IMR-90 (cell line): ENCODE measurements around the gene SLC2A8. TPM values are rescaled to one million over a fixed set of nuclear protein-coding genes. Genes with fewer than 3 reads are reported as not detected.

ENCODE experiments used
- ATAC-seq: fragments of 200-7000 bp; cut with Tn5 transposase; 2 replicates; pipeline ENCODE4 v1.9.1; 2020; ENCODE audit warnings: low read depth, mild to moderate bottlenecking, moderate library complexity
- BruUV-seq: library from RNA; stranded (reverse); fragments of 400-500 nt; replicated peaks from 2 replicates; lab custom pipeline; 2021; lab: Mats Ljungman, UMichigan
- CTCF ChIA-PET: fragments of 300-600 bp; formaldehyde crosslinking; extraction: SDS; loops from one replicate; lab custom pipeline; 2021; ENCODE audit warnings: antibody characterized with exemption; lab: Yijun Ruan, JAX
- POLR2A ChIA-PET: fragments of 300-600 bp; sonication (Branson Sonifier 250); formaldehyde crosslinking; loops from one replicate; lab custom pipeline; 2022; ENCODE audit warnings: antibody characterized with exemption; ENCODE audit not compliant: unreplicated experiment; lab: Charles Lee
- DNase-seq: peaks from one replicate; pipeline ENCODE4 v3.0.0; 2013
- H2AFZ ChIP-seq: replicated peaks from 2 replicates; pipeline ENCODE3; 2013; ENCODE audit warnings: low read length, mild to moderate bottlenecking; ENCODE audit not compliant: poor library complexity
- H2AK5ac ChIP-seq: 2 replicates; pipeline ENCODE4 v1.6.1; 2013; ENCODE audit warnings: low read depth, low read length, inconsistent platforms
- H2AK9ac ChIP-seq: replicated peaks from 2 replicates; pipeline ENCODE3; 2013; ENCODE audit warnings: mild to moderate bottlenecking, low read depth, low read length, moderate library complexity; ENCODE audit not compliant: poor library complexity
- H2BK120ac ChIP-seq: 2 replicates; pipeline ENCODE4 v1.6.1; 2013; ENCODE audit warnings: low read depth, low read length, inconsistent platforms
- H2BK15ac ChIP-seq: 3 replicates; pipeline ENCODE4 v1.6.1; 2013; ENCODE audit warnings: low read depth, low read length, inconsistent platforms
- H2BK20ac ChIP-seq: 2 replicates; pipeline ENCODE4 v1.6.1; 2013; ENCODE audit warnings: low read depth, mild to moderate bottlenecking, inconsistent platforms, low read length, moderate library complexity
- H2BK5ac ChIP-seq: 2 replicates; pipeline ENCODE4 v1.6.1; 2013; ENCODE audit warnings: mild to moderate bottlenecking, low read depth, low read length, inconsistent platforms; ENCODE audit not compliant: poor library complexity, severe bottlenecking
- H3K14ac ChIP-seq: replicated peaks from 2 replicates; pipeline ENCODE4 v1.6.1; 2013; ENCODE audit warnings: low read depth, low read length, inconsistent platforms
- H3K18ac ChIP-seq: 2 replicates; pipeline ENCODE4 v1.6.1; 2013; ENCODE audit warnings: low read depth, low read length, control low read depth
- H3K23ac ChIP-seq: 2 replicates; pipeline ENCODE4 v1.6.1; 2013; ENCODE audit warnings: low read depth, low read length, inconsistent platforms
- H3K27ac ChIP-seq: 2 replicates; pipeline ENCODE4 v1.5.1; 2013; ENCODE audit warnings: mild to moderate bottlenecking, control low read depth, low read length; ENCODE audit not compliant: insufficient read depth
- H3K27me3 ChIP-seq: 2 replicates; pipeline ENCODE4 v1.6.1; 2013; ENCODE audit warnings: low read length; ENCODE audit not compliant: control insufficient read depth, insufficient read depth
- H3K36me3 ChIP-seq: 2 replicates; pipeline ENCODE4 v1.6.1; 2013; ENCODE audit warnings: low read length, mixed read lengths; ENCODE audit not compliant: control insufficient read depth, insufficient read depth
- H3K4ac ChIP-seq: 2 replicates; pipeline ENCODE4 v1.6.1; 2013; ENCODE audit warnings: low read depth, low read length, inconsistent platforms
- H3K4me1 ChIP-seq: 2 replicates; pipeline ENCODE4 v1.6.1; 2013; ENCODE audit warnings: low read length, mixed read lengths; ENCODE audit not compliant: control insufficient read depth, insufficient read depth
- H3K4me2 ChIP-seq: 2 replicates; pipeline ENCODE4 v1.6.1; 2013; ENCODE audit warnings: low read depth, mild to moderate bottlenecking, control low read depth, low read length, moderate library complexity
- H3K4me3 ChIP-seq: 2 replicates; pipeline ENCODE4 v1.5.1; 2013; ENCODE audit warnings: low read depth, mild to moderate bottlenecking, control low read depth, low read length, moderate library complexity; ENCODE audit not compliant: insufficient read depth
- H3K56ac ChIP-seq: 2 replicates; pipeline ENCODE4 v1.6.1; 2013; ENCODE audit warnings: low read length, inconsistent platforms; ENCODE audit not compliant: insufficient read depth; ENCODE audit errors: extremely low read depth
- H3K79me1 ChIP-seq, 2 experiments: 2 replicates each; pipeline ENCODE4 v1.6.1; 2013; ENCODE audit warnings: low read length in 2 of 2, inconsistent platforms in 1 of 2, low read depth in 1 of 2
- H3K9ac ChIP-seq: 2 replicates; pipeline ENCODE4 v1.6.1; 2013; ENCODE audit warnings: low read depth, low read length, control low read depth
- H3K9me1 ChIP-seq: 2 replicates; pipeline ENCODE4 v1.6.1; 2013; ENCODE audit warnings: low read length, inconsistent platforms; ENCODE audit not compliant: insufficient read depth
- H3K9me3 ChIP-seq: 2 replicates; pipeline ENCODE4 v1.6.1; 2013; ENCODE audit warnings: low read length; ENCODE audit not compliant: control insufficient read depth, insufficient read depth
- H4K20me1 ChIP-seq: 2 replicates; pipeline ENCODE4 v1.6.1; 2013; ENCODE audit warnings: low read length, inconsistent platforms; ENCODE audit not compliant: insufficient read depth
- H4K5ac ChIP-seq: 2 replicates; pipeline ENCODE4 v1.6.1; 2013; ENCODE audit warnings: mild to moderate bottlenecking, low read depth, low read length, control low read depth
- H4K8ac ChIP-seq, 2 experiments: 2 replicates each; pipeline ENCODE4 v1.6.1; 2013; ENCODE audit warnings: low read depth in 2 of 2, low read length in 2 of 2, control low read depth in 1 of 2, inconsistent platforms in 1 of 2
- H4K91ac ChIP-seq: 2 replicates; pipeline ENCODE4 v1.6.1; 2013; ENCODE audit warnings: low read depth, low read length, inconsistent platforms; ENCODE audit not compliant: insufficient read depth
- BHLHE40 ChIP-seq: fragments of 150-350 bp; IDR thresholded peaks from 2 replicates; pipeline ENCODE4 v1.6.1; 2016; ENCODE audit warnings: mild to moderate bottlenecking, low read depth, low read length
- CTCF ChIP-seq: conservative IDR thresholded peaks from 2 replicates; pipeline ENCODE4 v1.5.1; 2012; ENCODE audit warnings: mild to moderate bottlenecking, low read depth, low read length, improper control_type of control experiment
- MAZ ChIP-seq: IDR thresholded peaks from 2 replicates; pipeline ENCODE4 v1.6.1; 2012; ENCODE audit warnings: low read depth, mild to moderate bottlenecking, low read length, improper control_type of control experiment, moderate library complexity, borderline replicate concordance
- NFE2L2 ChIP-seq: fragments of 150-350 bp; IDR thresholded peaks from 2 replicates; pipeline ENCODE4 v1.6.1; 2016; ENCODE audit warnings: low read depth, mild to moderate bottlenecking, low read length
- RAD21 ChIP-seq: IDR thresholded peaks from 2 replicates; pipeline ENCODE4 v1.6.1; 2012; ENCODE audit warnings: low read length, improper control_type of control experiment
- USF2 ChIP-seq: fragments of 150-350 bp; IDR thresholded peaks from 2 replicates; pipeline ENCODE4 v1.6.1; 2017; ENCODE audit warnings: mild to moderate bottlenecking, antibody characterized with exemption, low read length, low read depth
- WGBS, 2 experiments: methylation state at CpG; one replicate each; pipeline versions ENCODE4 v1.1.5 to v1.1.7; 2013; ENCODE audit warnings: missing lambda C conversion rate in 2 of 2; ENCODE audit not compliant: insufficient read length in 1 of 2; ENCODE audit errors: extremely low coverage in 2 of 2; 5-methylcytosine and 5-hydroxymethylcytosine counted together
- dilution Hi-C: fragments of 300-500 bp; cut with HindIII; formaldehyde crosslinking; loops from one replicate; pipeline ENCODE4 v1.14.3; 2018; ENCODE audit warnings: low sequenced_read_pairs; ENCODE audit not compliant: unreplicated experiment
- in situ Hi-C: fragments of 300-500 bp; cut with MboI; formaldehyde crosslinking; loops from 3 replicates; pipeline ENCODE4 v1.14.3; 2019; ENCODE audit warnings: low sequenced_read_pairs, inconsistent platforms, mixed read lengths
- intact Hi-C: fragments of 100-400 bp; cut with micrococcal nuclease; formaldehyde crosslinking; loops from 2 replicates; pipeline ENCODE4 v1.10.0; 2022
- polyA plus RNA-seq, 3 experiments: library from polyadenylated mRNA; depleted of rRNA; stranded (reverse); fragments of >200 nt; gene quantifications; 2 replicates each; pipeline ENCODE4 v1.2.3, GENCODE V29; 2012; ENCODE audit warnings: low replicate concordance in 1 of 3
- total RNA-seq: library from RNA; depleted of rRNA; stranded (reverse); fragments of >200 nt; gene quantifications from 2 replicates; pipeline ENCODE4 v1.2.3, GENCODE V29; 2012

Gene SLC2A8
- total and polyA plus RNA-seq, 2 of the 4 experiments (the other 2 are of a cell fraction): 9.0 to 12.0 TPM

DNA sequence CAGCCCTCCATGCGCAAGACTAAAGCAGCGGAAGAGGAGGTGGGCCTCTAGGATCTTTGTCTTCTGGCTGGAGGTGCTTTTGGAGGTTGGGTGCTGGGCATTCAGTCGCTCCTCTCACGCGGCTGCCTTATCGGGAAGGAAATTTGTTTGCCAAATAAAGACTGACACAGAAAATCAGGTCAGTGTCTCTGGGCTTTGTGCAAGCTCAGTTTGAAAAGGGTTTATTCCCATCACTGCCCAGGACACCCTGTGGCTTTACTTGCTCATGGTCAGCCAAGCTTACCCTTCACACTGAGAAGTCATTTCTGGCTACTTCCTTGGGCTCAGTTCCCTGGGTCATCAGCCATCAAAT lies 10.5 kb downstream of the SLC2A8 start:
- H3K9me1 ChIP-seq: peaks cover 6% of the 10 kb centered on the region; the same call in 1 of the 2 replicates
- ChIA-PET POLR2A (interaction anchor here (0.7 kb wide), 1 partner anchor 9 kb away, joined by 3 read pairs; no protein-coding TSS in a partner anchor), CTCF (interaction anchor here (0.7 kb wide), 1 partner anchor 544 kb away, joined by 3 read pairs; no protein-coding TSS in a partner anchor)
- ATAC-seq (no peak), DNase-seq (no peak)
- BruUV-seq: no TSS peak
- no peak for TF ChIP-seq CTCF
- no peak for TF ChIP-seq BHLHE40
- TF ChIP-seq USF2: no peak
- no peak for TF ChIP-seq RAD21
- TF ChIP-seq MAZ: no peak
- no peak for TF ChIP-seq NFE2L2
- no peak overlapping the region for H2BK15ac ChIP-seq
- H4K91ac ChIP-seq: no peak overlapping the region
- H3K27ac ChIP-seq: no peak overlapping the region
- in situ Hi-C loops: no loop called here
- no peak overlapping the region for H3K4ac ChIP-seq
- H3K9me3 ChIP-seq: no peaks in the 10 kb centered on the region
- intact Hi-C loops: no loop called here
- no peak overlapping the region for H4K8ac ChIP-seq
- no peak overlapping the region; the same call in 1 of the 2 replicates for H3K23ac ChIP-seq
- H3K79me1 ChIP-seq: no peaks in the 10 kb centered on the region
- H3K18ac ChIP-seq: no peak overlapping the region
- H3K27me3 ChIP-seq: no peaks in the 10 kb centered on the region
- no peak overlapping the region for H3K4me2 ChIP-seq
- no peak overlapping the region for H2AK9ac ChIP-seq
- H2AFZ ChIP-seq: no peak overlapping the region
- dilution Hi-C loops: no loop called here
- no peak overlapping the region for H3K14ac ChIP-seq
- WGBS, 2 experiments: 100% methylated on average over 1 of the region's 6 CpGs; no CpG with 5 or more reads in 1 of the 2 experiments
- H3K9ac ChIP-seq: no peak overlapping the region
- no peak overlapping the region for H2AK5ac ChIP-seq
- H3K4me3 ChIP-seq: no peak overlapping the region
- no peak overlapping the region for H4K5ac ChIP-seq
- H2BK120ac ChIP-seq: no peak overlapping the region
- H2BK5ac ChIP-seq: no peak overlapping the region
- H4K20me1 ChIP-seq: no peaks in the 10 kb centered on the region
- no peaks in the 10 kb centered on the region for H3K4me1 ChIP-seq
- H2BK20ac ChIP-seq: no peak overlapping the region
- H3K36me3 ChIP-seq: peaks cover 6% of the 10 kb centered on the region; the same call in 1 of the 2 replicates
- H3K56ac ChIP-seq: no peak overlapping the region
